HG03442 (cell line): ENCODE data around the gene ATP6V1C2.

Experiments
- ATAC-seq: cut with Tn5 transposase; IDR thresholded peaks from one replicate; pipeline ENCODE4 v1.9.1; 2021; ENCODE audit warnings: mild to moderate bottlenecking, moderate library complexity; ENCODE audit not compliant: unreplicated experiment

The ATP6V1C2 gene

GRCh38 chr2:10722252-10722825, 909 bp downstream of the ATP6V1C2 start:
- no peak for ATAC-seq

DNA sequence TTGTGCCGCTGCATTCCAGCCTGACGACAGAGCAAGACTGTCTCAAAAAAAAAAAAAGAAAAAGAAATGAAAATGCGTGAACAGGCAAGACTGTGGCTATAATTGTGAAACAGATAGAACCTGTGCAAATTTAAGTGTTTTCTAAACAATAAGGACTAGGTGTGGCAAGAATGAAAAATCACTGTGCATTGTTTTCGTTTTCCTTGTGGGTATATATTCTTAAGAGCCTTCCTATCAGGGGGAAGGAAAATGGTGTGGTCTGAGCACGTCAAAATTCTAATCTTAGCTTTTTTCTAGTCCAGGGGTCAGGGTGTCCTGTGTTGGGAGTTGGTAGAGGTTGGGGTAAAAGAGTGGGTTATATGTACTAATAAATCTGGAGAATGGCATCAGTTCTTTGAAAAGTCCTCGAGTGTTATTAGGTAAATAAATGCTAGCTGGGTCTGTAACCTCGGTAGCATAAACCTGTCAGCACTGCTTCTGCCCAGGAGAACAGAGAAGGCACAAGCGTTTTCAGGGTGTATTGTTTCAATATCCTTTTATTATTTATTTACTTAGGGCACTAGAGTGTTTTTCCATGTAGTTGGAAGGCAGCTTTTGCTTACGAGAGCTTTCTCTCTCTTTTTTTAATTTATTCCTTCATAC, 11.6 kb downstream of the ATP6V1C2 start:
- ATAC-seq = no peak

DNA sequence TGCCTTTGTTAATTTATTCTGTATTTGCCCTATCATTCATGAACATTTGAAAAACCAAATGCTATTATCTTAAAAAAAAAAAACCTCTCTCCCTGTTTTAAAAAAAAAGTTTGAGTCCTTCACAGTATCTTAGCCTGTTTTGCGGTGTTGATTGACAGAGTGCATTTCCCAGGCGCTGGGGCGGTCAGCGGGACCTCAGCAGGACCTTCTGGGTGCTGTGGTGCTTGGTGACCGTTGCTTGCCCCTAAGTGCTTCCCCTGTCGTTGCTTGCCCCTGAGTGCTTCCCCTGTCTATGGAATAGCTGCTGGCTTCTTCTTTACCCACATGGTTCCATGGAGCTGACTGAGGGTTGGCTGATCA, 12.1 kb downstream of the ATP6V1C2 start:
- no peak for ATAC-seq

DNA sequence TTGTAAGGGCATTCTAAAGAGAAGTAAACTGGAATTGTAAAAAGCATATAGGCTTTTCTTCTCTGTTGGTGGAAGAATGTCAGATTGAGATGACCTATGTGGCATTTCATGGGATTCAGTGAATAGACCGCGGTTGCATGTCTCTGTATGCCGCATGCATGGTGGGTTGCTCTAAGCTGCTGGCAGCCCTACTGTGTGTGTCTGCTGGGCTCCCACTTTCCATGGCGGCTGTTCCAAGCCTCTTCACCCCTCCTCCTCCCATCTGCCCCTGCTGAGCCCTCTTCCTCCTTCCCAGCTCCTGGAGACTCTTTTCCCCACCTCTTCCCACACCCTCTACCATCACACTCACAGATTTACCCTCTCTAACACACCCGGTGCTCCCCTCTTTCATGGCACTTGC, 12.6 kb downstream of the ATP6V1C2 start:
- no peak for ATAC-seq

GRCh38 chr2:10738192-10738591, 16.8 kb downstream of the ATP6V1C2 start:
- ATAC-seq = no peak

DNA sequence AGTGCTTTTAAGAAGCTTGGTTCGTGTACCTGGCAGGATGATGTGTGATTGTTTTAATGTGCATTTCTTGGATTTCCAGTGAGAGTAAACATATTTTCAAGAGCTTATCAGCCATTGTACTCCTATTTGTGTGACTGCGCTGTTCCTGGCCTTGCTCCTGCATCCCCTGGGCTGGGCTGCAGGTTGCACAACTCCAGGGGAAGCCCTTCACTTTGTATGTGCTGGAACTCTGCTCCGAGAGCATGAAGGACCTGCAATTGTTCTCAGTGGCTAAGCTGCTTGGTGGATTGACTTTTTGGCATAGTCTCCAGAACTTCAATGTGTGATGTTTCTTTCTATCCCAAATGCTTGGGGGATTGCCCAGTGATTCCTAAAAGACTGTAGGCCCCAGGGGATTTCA, 18.8 kb downstream of the ATP6V1C2 start:
- no peak for ATAC-seq

DNA sequence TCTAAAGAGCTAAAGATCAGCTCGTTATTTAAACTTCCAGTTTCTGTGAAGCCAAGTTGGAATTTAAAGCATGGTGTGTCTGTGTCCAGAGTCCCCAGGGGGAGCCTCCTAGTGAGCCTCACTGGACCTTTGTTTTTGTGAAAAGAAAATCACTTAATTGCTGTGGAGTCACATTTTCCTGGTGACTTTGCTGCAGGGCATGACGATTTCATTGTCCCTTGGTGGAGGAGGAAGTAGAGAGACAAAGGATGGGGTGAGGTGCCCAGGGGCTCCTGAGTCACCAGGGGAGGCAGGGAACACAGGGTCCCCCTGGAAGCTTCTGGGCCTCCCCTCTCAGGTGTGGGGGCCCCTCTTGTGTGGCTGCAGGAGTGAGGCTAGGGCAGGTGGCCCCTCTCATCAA, 19.7 kb downstream of the ATP6V1C2 start:
- no peak for ATAC-seq

- no peak for ATAC-seq
Observed at GRCh38 chr2:10742666-10743065, 21.2 kb downstream of the ATP6V1C2 start.

DNA sequence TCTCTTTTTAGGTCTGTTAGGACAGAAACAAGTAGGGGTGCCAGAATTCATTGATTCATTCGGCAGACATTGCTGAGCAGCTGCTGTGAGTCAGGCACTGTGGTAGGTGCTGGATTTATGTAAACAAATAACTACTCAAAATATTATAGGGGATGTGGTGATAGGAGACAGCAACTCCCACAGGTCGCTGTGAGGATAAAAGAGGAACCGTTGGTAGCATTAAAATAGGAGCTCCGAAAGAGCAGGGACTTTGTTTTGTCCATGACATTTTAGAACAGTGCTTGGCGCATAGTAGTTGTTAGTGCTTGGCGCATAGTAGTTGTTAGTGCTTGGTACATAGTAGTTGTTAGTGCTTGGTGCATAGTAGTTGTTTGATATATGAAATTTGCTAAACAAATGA, 29.2 kb downstream of the ATP6V1C2 start:
- no peak for ATAC-seq

- no peak for ATAC-seq
Observed at GRCh38 chr2:10752236-10752635, 30.8 kb downstream of the ATP6V1C2 start.

DNA sequence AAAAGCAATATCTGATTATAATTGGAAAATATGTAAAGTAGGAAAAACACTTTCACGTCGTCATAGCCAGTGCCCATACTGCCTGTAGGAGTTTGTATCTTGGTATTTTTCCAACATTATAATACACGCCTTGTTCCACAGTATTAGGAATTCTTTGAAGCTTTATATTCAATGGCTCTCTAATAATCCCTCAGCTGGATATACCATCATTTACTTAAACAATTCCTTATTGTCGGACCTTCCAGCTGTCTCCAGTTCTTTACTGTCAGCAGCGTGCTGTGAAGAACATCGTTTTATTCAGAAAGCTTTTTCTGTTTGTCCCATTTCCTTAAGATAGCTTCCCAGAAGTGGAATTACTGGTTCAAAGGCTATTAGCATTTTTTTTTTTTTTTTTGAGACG, 31.7 kb downstream of the ATP6V1C2 start:
- ATAC-seq = no peak

DNA sequence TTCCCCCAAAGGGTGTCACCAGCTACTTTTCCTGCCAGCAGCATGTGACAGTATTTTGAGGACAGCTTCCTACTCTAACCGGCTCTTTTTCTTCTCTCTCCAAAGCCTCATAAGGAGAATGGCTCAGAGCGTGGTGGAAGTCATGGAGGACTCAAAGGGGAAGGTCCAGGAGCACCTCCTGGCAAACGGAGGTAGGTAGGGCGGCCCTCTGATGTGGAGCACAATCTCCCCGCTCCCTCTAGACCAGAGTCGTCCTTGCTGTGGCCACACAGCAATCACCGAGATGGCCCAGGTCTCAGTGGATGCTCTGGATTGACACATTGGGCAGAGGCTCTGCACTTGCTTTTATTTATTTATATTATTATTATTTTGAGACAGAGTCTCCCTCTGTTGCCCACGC, 32.4 kb downstream of the ATP6V1C2 start:
- ATAC-seq = no peak

- ATAC-seq = no peak
Observed at GRCh38 chr2:10755621-10756020, 34.2 kb downstream of the ATP6V1C2 start.

- ATAC-seq = no peak
Observed at GRCh38 chr2:10757814-10758286, 36.4 kb downstream of the ATP6V1C2 start.

GRCh38 chr2:10759151-10759714, 37.8 kb downstream of the ATP6V1C2 start:
- ATAC-seq = no peak

- ATAC-seq = no peak
Observed at GRCh38 chr2:10760794-10761504, 39.5 kb downstream of the ATP6V1C2 start.

DNA sequence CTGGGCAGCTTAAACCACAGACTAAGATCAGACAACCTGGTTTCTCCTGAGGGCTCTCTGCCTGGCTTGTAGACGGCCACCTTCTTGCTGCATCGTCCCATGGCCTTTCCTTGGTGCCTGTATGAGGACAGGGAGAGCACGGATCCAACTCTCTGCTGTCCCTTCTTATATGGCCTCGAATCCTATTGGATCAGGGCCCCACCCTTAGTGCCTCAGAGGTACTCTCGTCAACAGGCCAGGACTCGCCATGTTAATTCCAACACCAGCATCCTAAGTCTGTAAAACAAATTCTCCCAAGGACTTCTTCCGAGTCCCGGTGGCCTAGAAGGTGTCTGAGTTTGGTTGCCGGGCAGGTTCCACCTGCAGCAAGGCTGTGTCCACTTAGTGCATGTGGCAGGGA, 40.2 kb downstream of the ATP6V1C2 start:
- ATAC-seq = no peak

DNA sequence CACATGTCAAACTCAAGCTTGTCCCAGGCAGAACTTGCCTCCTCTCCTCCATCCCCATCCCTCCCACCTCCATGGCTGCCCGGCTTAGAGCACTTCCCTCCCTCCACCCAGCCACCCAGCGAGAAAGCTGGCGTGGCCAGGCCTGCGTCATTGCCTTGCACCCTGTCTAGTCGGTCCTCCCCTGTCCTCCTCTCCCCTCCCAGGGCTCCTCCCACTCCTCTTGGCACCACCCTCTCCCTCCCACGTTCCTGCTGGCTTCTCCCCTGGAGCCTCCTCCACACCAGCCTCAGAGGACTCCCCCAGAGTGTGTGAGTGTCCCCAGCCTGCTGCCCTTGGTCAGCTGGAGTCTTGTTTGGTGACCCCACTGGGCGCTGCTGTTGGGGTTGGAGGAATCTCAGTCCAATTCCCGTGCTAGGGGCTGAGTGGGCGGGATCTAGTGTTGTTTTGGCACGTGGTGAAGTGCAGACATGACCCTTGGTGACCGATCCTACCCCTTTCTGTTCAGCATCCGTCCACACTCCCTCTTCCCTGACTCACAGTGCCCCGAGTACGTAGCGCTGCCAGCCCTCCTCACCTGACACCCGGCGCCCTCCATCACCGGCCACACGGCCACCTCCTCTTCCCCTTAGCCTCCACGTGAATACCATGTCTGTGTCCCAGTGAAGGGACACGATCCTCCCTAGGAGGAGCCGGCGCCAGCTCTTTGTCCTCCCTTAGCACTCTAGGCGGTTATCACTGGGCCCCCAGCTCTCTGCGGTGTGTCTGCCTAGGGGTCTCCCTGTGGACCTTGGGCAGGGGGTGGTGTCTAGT, 41.4 kb downstream of the ATP6V1C2 start:
- ATAC-seq = no peak

- no peak for ATAC-seq
Observed at GRCh38 chr2:10763461-10763800, 42.0 kb downstream of the ATP6V1C2 start.

- ATAC-seq = no peak
Observed at GRCh38 chr2:10764096-10764785, 42.8 kb downstream of the ATP6V1C2 start.

DNA sequence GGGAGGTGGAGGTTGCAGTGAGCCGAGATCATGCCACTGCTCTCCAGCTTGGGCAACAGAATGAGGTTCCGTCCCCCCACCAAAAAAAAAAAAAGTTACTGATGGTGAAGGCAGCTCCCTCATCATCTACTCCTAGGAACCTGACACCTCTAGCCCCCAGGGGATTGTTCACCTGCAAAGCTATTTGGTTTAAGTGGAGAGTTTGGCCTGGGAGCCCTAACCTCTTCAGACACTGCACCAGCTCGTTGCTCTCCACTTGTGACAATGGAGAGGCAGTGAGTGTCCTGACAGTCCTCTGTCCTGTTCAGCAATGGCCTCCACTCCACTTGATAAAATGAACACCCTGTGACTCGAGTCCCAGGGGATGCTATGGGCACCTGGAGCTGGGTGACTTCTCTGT, 43.5 kb downstream of the ATP6V1C2 start:
- no peak for ATAC-seq
